Activated T-cell treated with anti-CD3 and anti-CD28 coated beads, Interleukin-2, amount 50 U/mL, for 1 hour (primary cell): ENCODE data around the gene TNRC6C.

ENCODE experiments used
- DNase-seq: peaks from one replicate; pipeline ENCODE4 v3.0.0-alpha.2; 2020

TNRC6C gene

DNA sequence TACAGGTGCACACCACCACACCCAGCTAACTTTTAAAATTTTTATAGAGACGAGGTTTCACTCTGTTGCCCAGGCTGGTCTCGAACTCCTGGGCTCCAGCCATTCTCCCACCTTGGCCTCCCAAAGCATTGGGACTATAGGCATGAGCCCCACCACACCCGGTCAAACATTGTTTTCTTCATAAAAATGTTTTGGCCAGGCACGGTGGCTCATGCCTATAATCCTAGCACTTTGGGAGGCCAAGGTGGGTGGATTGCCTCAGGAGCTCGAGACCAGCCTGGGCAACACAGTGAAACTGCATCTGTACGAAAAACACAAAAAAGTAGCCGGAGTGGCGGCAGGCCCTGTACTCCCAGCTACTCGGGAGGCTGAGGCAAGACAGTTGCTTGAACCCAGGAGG lies 157.9 kb downstream of the TNRC6C start:
- DNase-seq: peak; percentile 17

DNA sequence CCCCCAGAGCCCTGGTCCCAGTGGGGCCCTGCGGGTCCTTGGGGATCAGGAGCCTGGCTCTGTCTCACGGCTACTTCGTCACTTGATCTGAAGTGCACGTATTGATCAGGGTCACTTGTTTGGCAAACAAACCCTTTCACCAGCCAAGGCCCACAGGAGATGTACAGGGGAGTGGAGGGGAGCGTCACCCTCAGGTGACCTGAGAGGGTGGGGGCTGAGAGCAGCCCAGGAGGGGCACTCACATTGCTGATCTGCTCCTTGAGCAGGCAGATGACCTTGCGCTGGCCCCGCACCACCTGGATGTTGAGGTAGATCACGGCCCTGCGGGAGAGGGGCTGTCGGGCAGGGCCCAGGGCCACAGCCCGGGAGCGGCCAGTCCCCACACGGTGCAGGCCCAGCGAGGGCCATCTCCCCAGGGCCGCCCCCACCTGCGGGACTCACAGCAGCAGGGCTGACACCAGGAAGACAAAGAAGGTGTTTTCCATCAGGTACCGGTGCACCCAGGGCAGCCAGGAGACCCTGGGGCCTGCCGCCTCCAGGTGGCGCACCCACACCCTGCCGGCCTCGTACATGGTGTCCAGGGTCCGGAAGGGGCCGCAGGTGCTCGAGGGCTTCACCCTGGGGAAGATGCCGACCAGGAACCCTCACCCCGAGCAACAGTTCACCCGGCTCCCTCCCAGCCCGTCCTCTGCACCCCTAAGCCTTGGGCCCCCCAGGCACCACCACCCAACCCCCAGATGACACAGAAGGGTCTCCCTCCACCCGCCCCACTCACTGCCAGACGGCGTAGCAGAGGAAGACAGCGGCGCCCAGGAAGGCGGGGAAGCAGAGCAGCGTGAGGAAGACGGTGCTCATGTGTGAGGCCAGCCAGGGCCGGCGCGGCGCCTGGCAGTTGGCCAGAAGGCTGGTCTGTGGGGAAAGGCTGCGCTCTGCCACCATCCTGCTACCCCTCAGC lies 158.8 kb downstream of the TNRC6C start:
- peak; percentile 56 for DNase-seq

DNA sequence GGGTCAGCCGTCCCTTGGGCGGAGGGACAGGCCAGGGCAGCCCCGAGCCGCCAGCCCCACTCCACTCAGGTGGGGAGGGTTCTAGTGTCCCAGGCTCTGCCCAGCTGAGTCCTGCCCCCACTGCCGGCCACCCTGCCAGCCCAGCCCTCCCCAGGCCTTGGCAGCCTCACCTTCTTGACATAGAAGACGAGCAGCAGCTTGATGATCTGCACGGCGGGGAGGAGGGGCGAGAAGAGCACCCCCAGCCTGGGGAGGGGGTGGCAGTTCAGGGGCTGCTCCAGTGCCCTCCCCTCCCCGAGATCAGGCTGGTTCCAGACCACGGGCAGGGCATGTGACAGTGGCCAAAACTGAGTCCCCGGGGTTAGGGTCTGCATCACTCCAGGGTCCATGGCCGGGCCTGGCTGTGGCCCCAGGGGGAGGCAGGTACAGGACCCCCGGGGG lies 160.3 kb downstream of the TNRC6C start:
- DNase-seq: peak; percentile 20

- DNase-seq: no peak
Observed at GRCh38 chr17:78120537-78120936, 162.0 kb downstream of the TNRC6C start.

DNA sequence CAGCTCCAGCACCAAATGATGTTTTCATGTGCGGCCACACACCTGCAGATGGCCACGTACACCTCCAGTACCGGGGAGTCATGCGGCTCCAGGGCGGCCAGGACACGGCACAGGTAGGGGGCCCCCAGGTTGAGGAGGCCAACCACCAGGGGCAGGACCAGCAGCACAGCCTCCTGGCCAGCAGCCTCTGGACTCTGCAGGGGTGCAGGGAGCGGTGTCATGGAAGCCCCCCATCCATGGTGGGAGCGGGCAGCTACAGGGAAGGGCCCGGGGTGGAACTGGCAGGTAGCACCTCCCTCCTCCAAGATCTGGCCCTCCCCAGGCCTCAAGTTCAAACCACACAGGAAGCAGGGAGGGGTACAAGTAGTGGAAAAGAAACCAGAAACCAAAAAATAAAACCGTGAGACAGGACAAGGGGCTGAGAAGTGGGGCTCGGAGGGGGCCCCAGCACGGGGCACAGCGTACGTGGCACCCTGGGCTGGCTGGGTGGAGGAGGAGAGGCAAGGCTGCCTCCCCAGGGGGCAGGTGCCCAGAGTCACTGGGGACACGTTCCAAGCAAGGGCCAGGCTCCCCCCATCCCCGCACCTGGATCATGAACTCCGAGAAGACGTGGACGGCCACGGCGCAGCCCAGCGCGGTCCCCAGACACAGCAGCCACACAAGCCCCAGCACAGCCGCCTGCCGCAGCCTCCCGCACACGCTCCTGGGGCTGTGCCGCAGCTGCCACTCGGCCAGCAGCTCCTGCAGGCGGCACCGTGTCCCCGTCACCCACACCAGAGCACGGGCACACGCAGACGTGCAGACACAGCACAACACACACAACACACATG lies 162.7 kb downstream of the TNRC6C start:
- DNase-seq: peak; percentile 64

DNA sequence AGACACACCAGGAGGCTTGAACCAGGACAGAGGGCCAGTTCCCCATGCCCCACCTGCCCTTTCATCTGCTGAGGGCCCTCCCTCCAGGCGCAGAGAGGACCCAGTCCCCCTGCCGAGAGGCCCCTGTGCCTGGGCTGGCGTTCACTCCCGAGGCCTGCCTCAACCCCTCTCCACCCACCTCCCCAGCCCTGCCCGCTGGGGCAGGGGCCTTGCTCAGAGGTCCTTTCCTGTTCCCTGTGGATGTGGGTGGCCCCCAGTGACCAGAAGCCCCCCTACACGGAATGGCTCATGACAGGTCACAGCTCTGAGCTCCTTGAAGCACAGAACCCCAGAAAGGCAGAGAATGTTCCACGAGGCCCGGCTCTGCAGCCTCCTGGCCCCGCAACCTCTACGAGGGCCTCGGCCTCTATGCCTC lies 163.3 kb downstream of the TNRC6C start:
- DNase-seq: peak; percentile 54

DNA sequence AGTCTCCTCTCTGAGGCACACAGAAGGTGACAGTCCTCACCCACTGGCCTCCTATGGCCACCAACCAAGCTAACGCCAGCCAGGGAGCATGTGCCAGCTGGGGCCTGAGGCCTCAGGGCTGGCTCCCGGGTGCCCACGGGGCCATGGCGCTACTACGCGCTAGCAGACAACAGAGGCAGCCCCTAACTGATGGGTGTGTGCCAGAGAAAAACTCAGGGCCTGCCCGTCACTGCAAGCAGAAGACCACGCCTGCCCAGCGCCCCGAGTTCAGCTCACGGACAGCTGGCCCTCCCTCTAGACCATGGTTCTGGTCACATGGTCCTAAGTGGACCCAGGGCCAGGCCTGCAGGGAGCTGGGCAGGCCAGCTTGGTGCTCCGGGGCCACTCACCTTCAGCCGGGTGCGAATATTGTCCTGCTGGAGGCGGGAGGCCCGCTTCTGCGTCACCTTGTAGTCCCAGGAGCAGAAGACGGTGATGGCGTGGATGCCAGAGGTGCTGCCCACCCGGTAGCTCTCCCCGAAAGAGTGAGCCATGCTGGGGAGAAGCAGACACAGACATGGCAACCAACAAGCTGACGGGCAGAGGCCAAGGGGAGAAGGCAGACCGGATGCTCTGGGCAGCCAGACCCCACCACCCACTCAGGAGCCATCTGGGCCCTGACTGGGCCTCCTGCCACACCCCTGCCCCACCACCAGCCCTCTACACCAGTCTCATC lies 163.9 kb downstream of the TNRC6C start:
- DNase-seq: no peak

DNA sequence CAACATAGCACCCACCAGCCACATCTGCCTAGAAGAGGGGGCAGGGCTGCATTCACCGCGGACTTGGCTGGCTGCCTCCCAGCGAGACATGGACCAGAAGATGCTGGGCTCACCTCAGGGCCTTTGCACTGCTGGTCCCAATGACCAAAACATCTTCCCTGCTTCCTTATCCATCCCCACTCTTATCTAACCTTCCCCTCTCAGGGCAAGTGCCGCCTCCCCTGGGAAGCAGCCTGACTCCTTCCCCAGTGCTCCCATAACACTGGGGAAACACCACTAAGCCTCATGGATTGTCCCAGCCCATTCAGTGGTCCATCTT lies 164.4 kb downstream of the TNRC6C start:
- DNase-seq: no peak

- no peak for DNase-seq
Observed at GRCh38 chr17:78123258-78123929, 164.9 kb downstream of the TNRC6C start.

GRCh38 chr17:78124081-78124835 lies 165.8 kb downstream of the TNRC6C start:
- peak; percentile 46 for DNase-seq

DNA sequence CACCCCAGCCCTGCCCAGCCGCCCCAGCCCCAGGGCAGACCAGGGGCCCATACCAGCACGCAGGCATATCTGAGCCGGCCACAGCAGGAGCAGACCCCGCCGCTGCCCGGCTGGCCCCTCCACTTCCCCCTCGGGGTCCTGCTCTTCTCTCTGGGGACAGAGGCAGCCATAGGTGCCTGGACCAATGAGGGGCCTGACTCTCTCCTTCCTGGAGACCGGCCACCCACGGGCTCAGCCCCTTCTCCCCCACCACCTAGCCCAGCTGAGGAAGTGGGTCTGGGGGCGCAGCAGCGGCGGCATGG lies 166.3 kb downstream of the TNRC6C start:
- no peak for DNase-seq

DNA sequence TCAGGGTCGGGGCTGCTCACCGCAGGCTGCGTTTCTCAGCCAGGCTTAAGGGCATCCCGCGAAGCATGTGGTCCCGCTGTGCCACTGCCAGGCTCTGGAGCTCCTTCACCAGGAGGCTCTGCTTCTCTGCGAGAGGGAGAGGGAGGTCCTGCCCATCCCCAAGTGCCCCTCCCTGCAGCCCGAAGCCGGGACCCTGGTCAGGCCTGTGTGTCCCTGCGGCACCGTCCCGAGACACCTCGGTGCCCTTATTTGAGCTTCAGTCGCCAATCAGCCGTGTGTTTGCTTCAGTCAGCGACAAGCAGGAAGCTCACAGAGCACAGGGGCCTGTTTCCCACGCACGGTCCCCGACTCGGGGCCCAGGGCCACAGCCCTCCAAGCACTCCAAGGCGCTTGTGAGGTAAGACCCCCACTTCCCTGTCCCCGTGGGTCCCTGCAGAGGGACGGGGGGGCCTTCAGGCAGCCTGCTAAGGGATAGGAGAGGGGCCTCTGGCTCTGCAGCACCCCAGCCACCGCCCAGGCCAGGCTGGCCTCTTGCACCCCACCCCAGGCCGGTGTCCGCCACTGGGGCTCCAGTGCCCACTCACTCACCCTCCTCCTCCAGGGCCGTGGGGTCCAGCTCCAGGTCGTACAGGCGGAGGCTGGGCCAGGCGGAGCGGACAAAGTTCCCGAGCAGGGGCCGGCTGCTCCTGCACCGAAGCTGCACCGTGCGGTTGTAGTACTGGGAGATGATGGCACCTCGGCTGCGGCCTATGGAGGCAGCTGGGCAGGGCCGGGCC lies 166.8 kb downstream of the TNRC6C start:
- peak; percentile 64 for DNase-seq

DNA sequence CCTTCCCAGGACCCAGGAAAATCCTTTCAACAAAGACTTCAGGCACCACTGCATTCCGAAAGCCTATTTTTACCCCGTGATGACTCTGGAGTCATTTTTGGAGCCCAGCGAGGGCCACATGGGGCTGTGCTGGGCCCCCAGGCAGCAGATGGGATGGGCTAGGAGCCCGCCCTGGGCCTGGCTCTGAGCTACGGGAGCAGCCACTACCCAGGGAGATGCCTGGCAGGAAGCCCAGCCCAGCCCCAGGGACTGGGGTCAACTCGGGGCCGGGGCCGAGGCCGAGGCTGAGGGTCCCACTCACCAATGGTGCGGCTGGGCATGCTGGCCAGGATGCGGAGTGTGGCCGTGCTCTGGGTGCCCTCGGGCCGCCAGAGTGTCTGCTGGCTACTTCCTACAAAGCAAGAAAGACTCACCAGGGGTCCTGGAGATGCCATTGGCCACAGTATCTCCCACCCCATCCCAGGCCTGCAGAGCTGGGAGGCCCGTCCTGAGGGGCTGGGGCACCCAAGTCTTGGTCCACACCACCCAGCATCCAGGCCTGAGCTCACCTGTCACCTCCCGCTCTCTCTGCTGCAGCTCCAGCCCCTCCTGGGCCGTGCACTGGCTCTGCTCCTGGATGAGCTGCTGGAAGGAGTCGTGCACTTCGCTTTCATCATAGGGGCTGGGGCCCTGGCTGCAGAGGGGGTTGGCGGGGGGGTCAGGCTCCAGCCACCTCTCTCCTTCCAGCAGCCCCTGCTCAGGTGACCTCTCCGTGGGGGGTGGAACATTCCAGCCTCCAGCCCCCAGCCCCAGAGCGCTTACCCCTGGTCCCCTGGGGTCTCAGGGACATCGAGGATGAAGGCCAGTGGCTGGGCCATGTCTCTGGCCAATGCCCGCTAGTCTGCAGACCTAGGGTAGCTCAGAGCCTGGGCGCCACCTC lies 167.7 kb downstream of the TNRC6C start:
- no peak for DNase-seq

- DNase-seq: no peak
Observed at GRCh38 chr17:78126895-78127238, 168.4 kb downstream of the TNRC6C start.

DNA sequence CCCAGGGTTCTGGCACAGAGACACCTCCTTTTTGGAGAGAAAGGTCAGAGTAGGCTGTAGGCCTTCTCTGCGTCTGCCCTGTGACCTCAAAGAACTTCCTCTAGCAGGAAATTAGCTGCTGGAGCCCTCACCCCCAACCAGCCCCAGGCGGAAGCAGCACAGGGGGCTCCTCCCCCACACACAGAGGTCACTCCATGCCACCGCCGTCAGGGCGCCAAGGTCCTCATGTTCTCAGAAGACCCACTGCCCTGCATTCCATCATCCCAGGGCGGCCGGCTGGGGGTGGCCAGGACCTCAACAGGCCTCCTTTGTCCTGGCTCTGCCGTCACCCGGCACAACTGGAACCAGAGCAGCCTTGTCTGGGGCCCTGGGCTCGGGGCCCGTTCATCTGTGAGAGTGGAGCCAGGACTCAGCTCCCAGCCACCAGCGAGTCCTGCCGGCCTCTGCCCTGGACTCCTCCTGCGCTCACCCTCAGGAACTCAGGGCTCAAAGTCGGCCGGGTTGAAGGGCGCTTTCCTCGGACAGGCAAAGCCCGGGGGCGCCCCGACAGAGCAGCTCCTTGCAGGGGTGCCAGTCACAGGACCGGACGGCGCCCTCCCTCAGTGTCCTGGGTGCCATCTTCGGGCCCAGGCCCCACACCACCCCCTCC lies 168.9 kb downstream of the TNRC6C start:
- peak; percentile 63 for DNase-seq

DNA sequence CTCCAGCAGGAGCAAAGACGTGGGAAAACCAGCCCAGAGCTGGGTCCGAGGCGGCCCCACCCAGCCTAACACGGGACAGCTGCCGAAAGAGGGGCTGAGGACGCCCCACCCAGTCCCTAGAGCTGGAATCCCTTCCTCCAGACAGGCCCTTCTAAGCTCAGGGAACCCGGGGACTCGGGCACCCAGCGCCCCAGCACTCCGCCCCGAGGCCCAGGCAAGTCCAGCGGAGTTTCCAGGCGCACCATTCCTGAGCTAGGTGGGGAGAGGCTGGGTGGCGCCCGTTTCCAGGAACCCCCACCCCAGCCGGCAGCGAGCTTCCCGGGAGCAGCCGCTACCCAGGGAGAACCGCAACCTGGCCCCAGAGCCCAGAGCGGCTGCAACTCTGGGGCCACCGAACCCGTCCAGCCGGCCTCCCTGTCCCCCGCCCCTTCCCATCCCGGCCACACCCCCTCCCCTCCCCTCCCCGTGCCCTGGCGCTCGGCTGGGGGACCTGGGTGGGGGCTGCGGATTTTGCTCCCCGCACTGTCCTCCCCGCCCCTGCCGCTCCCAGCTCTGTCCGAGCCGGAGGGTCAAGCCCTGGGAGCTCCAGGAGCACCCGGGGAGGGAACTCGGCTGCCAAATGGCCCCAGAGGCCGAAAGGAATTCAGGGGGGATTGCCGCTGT lies 169.5 kb downstream of the TNRC6C start:
- DNase-seq: peak; percentile 52

DNA sequence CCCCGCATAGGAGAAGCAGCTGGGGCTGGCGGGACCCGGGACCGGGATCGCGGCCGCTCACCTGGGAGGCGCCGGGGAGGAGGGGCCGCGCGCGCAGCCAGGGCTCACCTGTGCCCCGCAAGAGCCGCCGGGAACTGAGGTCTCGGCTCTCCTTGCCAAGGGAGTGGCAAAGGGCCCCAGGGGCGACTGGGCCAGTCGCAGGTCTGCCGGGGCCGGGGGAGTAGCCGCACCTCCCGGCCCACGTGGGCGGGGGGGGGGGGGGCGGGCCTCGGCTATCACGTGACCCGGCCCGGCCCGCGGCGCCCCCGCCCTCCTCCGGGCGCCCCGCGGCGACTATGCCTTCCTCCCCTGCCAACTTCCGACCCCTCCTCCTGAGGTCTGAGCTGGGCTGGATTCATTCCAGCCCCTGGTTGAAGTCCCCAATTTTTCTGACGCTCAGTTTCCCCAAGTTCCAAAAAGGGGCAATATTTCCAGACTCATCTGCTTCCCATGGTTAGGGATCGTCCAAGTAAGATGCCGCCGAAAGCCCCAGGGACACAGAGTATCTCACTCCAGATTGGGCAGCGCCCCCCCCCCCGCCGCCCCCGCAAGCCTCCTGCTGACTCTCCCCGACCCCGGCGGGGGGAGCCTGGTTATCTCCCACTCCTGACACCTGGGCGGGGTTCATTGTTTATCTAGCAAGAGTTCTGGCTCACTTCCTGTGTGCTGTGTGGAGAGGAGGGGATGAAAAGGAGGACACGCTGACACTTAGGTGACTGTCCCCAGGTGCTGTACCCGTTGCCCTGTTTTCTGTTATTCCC lies 170.2 kb downstream of the TNRC6C start, which contains the start of gene TMC6:
TMC6 (minus strand) TSS at position 205 of the 800 bp plus-strand sequence. CDS start 1,923 bp downstream, outside the sequence.
- peak; percentile 75 for DNase-seq
